Measurements from ENCODE around the gene CDH24. TPM values are rescaled to one million over a fixed set of nuclear protein-coding genes. Genes with fewer than 3 reads are reported as not detected.
A peak's percentile ranks its signal among the peaks of the same experiment; 100 is the strongest.

The CDH24 gene
- total and polyA plus RNA-seq, 10 of the 15 experiments (the other 5 are each of a cell fraction or from before 2014, with no cell fraction given): 0.10 to 1.5 (median 0.45) TPM; not detected in 2

DNA sequence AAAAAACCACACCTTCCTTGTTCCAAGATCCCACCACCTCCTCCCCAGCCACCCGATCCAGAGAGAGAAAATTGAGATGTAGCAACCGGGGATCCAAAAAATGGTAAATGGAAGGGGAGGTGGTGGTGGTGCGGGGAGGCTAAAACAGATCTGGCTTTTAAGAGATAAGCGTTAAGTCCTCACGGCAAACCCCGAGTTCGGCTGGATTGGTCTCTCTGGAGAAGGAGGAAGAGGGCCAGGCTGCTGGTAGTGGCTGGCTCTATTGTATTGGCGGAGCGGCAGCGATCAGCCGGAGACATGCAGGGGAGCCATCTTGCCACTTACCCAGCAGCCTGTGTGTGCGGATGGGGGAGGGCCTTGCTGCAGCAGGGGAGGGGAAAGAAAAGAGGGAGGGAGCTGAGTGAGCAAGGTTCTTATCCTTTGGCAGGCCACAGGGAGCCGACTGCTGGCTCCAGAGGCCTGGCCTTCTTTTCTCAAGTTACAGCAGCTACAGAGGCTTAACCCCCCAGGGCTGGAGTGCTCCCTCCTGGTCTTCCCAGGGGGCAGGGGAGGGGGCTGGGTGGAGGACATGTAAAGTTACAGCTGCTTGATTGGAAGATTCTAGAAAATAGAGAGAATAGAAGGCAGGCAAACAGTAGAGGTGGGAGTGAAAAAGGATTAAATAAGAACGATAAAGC is 14.1 kb upstream of the CDH24 start (continued):
- TF ChIP-seq EED (IDR thresholded peaks at IDR 0.05; ENCODE audit: low read depth): no peak
- TF ChIP-seq SREBF2 (IDR thresholded peaks at IDR 0.05; ENCODE audit: low read length): no peak
- TF ChIP-seq MYB (IDR thresholded peaks at IDR 0.05; ENCODE audit: borderline replicate concordance, low read depth, low read length): no peak
- TF ChIP-seq KAT2A (conservative IDR thresholded peaks at IDR 0.05; ENCODE audit: control insufficient read depth, low read depth, low read length): no peak
- TF ChIP-seq SMAD1 (IDR thresholded peaks at IDR 0.05; ENCODE audit: low read depth, partially characterized antibody): no peak
- TF ChIP-seq BCL11A (IDR thresholded peaks at IDR 0.05; ENCODE audit: low read depth, low read length): no peak
- TF ChIP-seq, protein P1, sequence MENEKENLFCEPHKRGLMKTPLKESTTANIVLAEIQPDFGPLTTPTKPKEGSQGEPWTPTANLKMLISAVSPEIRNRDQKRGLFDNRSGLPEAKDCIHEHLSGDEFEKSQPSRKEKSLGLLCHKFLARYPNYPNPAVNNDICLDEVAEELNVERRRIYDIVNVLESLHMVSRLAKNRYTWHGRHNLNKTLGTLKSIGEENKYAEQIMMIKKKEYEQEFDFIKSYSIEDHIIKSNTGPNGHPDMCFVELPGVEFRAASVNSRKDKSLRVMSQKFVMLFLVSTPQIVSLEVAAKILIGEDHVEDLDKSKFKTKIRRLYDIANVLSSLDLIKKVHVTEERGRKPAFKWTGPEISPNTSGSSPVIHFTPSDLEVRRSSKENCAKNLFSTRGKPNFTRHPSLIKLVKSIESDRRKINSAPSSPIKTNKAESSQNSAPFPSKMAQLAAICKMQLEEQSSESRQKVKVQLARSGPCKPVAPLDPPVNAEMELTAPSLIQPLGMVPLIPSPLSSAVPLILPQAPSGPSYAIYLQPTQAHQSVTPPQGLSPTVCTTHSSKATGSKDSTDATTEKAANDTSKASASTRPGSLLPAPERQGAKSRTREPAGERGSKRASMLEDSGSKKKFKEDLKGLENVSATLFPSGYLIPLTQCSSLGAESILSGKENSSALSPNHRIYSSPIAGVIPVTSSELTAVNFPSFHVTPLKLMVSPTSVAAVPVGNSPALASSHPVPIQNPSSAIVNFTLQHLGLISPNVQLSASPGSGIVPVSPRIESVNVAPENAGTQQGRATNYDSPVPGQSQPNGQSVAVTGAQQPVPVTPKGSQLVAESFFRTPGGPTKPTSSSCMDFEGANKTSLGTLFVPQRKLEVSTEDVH (IDR thresholded peaks at IDR 0.05; ENCODE audit: low read depth, partially characterized antibody): no peak
- TF ChIP-seq, protein P2, sequence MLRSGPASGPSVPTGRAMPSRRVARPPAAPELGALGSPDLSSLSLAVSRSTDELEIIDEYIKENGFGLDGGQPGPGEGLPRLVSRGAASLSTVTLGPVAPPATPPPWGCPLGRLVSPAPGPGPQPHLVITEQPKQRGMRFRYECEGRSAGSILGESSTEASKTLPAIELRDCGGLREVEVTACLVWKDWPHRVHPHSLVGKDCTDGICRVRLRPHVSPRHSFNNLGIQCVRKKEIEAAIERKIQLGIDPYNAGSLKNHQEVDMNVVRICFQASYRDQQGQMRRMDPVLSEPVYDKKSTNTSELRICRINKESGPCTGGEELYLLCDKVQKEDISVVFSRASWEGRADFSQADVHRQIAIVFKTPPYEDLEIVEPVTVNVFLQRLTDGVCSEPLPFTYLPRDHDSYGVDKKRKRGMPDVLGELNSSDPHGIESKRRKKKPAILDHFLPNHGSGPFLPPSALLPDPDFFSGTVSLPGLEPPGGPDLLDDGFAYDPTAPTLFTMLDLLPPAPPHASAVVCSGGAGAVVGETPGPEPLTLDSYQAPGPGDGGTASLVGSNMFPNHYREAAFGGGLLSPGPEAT (IDR thresholded peaks at IDR 0.05; ENCODE audit: low read depth): peak; percentile 93
- no peak for TF ChIP-seq NFYA (IDR thresholded peaks at IDR 0.05; ENCODE audit: borderline replicate concordance, low read depth, low read length)
- no peak for TF ChIP-seq EGR1 (IDR thresholded peaks at IDR 0.05; ENCODE audit: borderline replicate concordance in 1 of 2, low read depth in 2 of 2, low read length in 2 of 2)
- TF ChIP-seq ZBED1 (IDR thresholded peaks at IDR 0.05; ENCODE audit: borderline replicate concordance): no peak
- TF ChIP-seq SMAD5 (IDR thresholded peaks at IDR 0.05; ENCODE audit: low read depth): peak; percentile 90; the same call in 1 of the 2 replicates
- TF ChIP-seq, protein P3, sequence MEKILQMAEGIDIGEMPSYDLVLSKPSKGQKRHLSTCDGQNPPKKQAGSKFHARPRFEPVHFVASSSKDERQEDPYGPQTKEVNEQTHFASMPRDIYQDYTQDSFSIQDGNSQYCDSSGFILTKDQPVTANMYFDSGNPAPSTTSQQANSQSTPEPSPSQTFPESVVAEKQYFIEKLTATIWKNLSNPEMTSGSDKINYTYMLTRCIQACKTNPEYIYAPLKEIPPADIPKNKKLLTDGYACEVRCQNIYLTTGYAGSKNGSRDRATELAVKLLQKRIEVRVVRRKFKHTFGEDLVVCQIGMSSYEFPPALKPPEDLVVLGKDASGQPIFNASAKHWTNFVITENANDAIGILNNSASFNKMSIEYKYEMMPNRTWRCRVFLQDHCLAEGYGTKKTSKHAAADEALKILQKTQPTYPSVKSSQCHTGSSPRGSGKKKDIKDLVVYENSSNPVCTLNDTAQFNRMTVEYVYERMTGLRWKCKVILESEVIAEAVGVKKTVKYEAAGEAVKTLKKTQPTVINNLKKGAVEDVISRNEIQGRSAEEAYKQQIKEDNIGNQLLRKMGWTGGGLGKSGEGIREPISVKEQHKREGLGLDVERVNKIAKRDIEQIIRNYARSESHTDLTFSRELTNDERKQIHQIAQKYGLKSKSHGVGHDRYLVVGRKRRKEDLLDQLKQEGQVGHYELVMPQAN (conservative IDR thresholded peaks at IDR 0.05): no peak
- no peak for TF ChIP-seq CHD1 (IDR thresholded peaks at IDR 0.05; ENCODE audit: low read depth, low read length)
- TF ChIP-seq MTA3 (IDR thresholded peaks at IDR 0.05; ENCODE audit: borderline replicate concordance, low read length): no peak; the same call in 1 of the 2 replicates
- TF ChIP-seq, protein P4, sequence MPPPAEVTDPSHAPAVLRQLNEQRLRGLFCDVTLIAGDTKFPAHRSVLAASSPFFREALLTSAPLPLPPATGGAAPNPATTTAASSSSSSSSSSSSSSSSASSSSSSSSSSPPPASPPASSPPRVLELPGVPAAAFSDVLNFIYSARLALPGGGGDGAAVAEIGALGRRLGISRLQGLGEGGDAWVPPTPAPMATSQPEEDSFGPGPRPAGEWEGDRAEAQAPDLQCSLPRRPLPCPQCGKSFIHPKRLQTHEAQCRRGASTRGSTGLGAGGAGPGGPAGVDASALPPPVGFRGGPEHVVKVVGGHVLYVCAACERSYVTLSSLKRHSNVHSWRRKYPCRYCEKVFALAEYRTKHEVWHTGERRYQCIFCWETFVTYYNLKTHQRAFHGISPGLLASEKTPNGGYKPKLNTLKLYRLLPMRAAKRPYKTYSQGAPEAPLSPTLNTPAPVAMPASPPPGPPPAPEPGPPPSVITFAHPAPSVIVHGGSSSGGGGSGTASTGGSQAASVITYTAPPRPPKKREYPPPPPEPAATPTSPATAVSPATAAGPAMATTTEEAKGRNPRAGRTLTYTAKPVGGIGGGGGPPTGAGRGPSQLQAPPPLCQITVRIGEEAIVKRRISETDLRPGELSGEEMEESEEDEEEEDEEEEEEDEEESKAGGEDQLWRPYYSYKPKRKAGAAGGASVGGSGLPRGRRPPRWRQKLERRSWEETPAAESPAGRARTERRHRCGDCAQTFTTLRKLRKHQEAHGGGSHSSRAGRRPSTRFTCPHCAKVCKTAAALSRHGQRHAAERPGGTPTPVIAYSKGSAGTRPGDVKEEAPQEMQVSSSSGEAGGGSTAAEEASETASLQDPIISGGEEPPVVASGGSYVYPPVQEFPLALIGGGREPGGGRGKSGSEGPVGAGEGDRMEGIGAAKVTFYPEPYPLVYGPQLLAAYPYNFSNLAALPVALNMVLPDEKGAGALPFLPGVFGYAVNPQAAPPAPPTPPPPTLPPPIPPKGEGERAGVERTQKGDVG (CRISPR knock-in tag; IDR thresholded peaks at IDR 0.05): no peak
- TF ChIP-seq, protein P5, sequence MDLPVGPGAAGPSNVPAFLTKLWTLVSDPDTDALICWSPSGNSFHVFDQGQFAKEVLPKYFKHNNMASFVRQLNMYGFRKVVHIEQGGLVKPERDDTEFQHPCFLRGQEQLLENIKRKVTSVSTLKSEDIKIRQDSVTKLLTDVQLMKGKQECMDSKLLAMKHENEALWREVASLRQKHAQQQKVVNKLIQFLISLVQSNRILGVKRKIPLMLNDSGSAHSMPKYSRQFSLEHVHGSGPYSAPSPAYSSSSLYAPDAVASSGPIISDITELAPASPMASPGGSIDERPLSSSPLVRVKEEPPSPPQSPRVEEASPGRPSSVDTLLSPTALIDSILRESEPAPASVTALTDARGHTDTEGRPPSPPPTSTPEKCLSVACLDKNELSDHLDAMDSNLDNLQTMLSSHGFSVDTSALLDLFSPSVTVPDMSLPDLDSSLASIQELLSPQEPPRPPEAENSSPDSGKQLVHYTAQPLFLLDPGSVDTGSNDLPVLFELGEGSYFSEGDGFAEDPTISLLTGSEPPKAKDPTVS (IDR thresholded peaks at IDR 0.05; ENCODE audit: low read depth, low read length): no peak
- no peak for TF ChIP-seq SREBF1 (IDR thresholded peaks at IDR 0.05; ENCODE audit: low read length)
- TF ChIP-seq HDAC2 (IDR thresholded peaks at IDR 0.05): no peak
